HG02798 (cell line): ENCODE measurements around the gene SLC35F3.
"Not testable (repeated sequence)": the region's sequence is repeated elsewhere in the genome, so short reads cannot be mapped to it uniquely, and the experiment has no call there.

ENCODE experiments used
- ATAC-seq: cut with Tn5 transposase; IDR thresholded peaks from one replicate; pipeline ENCODE4 v1.9.1; 2021; ENCODE audit warnings: mild to moderate bottlenecking; ENCODE audit not compliant: unreplicated experiment, poor library complexity

Gene SLC35F3

GRCh38 chr1:234296496-234296895, 392.0 kb downstream of the SLC35F3 start:
- ATAC-seq = no peak

- no peak for ATAC-seq
These were observed 393.2 kb downstream of the SLC35F3 start for GRCh38 chr1:234297668-234298067.

- no peak for ATAC-seq
These were observed 395.6 kb downstream of the SLC35F3 start for GRCh38 chr1:234300096-234300495.

- ATAC-seq = not testable (repeated sequence)
These were observed 397.2 kb downstream of the SLC35F3 start for GRCh38 chr1:234301663-234302062.

- no peak for ATAC-seq
These were observed 398.0 kb downstream of the SLC35F3 start for GRCh38 chr1:234302354-234302962.

- ATAC-seq = no peak
These were observed 398.8 kb downstream of the SLC35F3 start for GRCh38 chr1:234303231-234303630.

- ATAC-seq = no peak
These were observed 403.2 kb downstream of the SLC35F3 start for GRCh38 chr1:234307726-234308125.

GRCh38 chr1:234309243-234309597, 404.7 kb downstream of the SLC35F3 start:
- no peak for ATAC-seq

GRCh38 chr1:234309598-234310459, 405.4 kb downstream of the SLC35F3 start:
- ATAC-seq = peak; percentile 91

- ATAC-seq = no peak
These were observed 406.0 kb downstream of the SLC35F3 start for GRCh38 chr1:234310460-234310817.

GRCh38 chr1:234311414-234311813, 406.9 kb downstream of the SLC35F3 start:
- no peak for ATAC-seq

GRCh38 chr1:234313171-234313570, 408.7 kb downstream of the SLC35F3 start:
- ATAC-seq = no peak

- no peak for ATAC-seq
These were observed 410.6 kb downstream of the SLC35F3 start for GRCh38 chr1:234315091-234315541.

- no peak for ATAC-seq
These were observed 411.1 kb downstream of the SLC35F3 start for GRCh38 chr1:234315588-234315987.

GRCh38 chr1:234316486-234316885, 412.0 kb downstream of the SLC35F3 start:
- ATAC-seq = no peak

- ATAC-seq = no peak
These were observed 412.5 kb downstream of the SLC35F3 start for GRCh38 chr1:234316937-234317336.

- no peak for ATAC-seq
These were observed 415.6 kb downstream of the SLC35F3 start for GRCh38 chr1:234320069-234320468.

- no peak for ATAC-seq
These were observed 416.1 kb downstream of the SLC35F3 start for GRCh38 chr1:234320549-234320948.

- no peak for ATAC-seq
These were observed 416.8 kb downstream of the SLC35F3 start for GRCh38 chr1:234321231-234321630.

- no peak for ATAC-seq
These were observed 417.6 kb downstream of the SLC35F3 start for GRCh38 chr1:234322097-234322496.

- peak; percentile 47 for ATAC-seq
These were observed 418.5 kb downstream of the SLC35F3 start for GRCh38 chr1:234322979-234323378.

- no peak for ATAC-seq
These were observed 420.3 kb downstream of the SLC35F3 start for GRCh38 chr1:234324821-234325220.
